Choroid plexus epithelial cell (primary cell): ENCODE results near the gene RASSF8.

Experiments used
- DNase-seq: peaks from one replicate; pipeline ENCODE4 v3.0.0-alpha.2; 2010; ENCODE audit warnings: low read depth
- H3K4me3 ChIP-seq: 2 replicates; pipeline ENCODE4 v1.5.1; 2011; ENCODE audit warnings: low read depth, mild to moderate bottlenecking, control low read depth, low read length, moderate library complexity
- CTCF ChIP-seq: conservative IDR thresholded peaks from 2 replicates; pipeline ENCODE4 v1.5.1; 2011; ENCODE audit warnings: low read depth, mild to moderate bottlenecking, control low read depth, inconsistent platforms, low read length, moderate library complexity

Gene RASSF8

DNA sequence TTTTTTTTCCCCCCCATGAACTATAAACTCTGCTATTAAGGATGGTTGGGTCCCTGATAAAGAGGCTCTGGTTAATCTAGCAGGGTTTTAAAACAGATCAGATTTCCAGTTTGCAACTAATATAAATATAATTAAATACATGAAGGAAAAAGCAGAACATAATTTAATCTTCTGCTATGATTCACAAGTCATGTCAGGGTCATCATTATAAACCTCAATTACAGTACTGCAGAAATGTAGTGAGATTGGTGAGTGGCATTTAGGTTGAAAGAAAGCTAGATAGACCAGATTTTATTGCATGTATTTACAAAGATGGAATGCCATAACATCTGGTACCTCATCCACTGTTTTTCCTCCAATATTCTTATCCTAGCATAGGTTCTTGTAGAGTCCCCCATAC is 14.5 kb upstream of the RASSF8 start:
- H3K4me3 ChIP-seq, result no peak overlapping the region
- no peak for DNase-seq
- no peak for TF ChIP-seq CTCF

DNA sequence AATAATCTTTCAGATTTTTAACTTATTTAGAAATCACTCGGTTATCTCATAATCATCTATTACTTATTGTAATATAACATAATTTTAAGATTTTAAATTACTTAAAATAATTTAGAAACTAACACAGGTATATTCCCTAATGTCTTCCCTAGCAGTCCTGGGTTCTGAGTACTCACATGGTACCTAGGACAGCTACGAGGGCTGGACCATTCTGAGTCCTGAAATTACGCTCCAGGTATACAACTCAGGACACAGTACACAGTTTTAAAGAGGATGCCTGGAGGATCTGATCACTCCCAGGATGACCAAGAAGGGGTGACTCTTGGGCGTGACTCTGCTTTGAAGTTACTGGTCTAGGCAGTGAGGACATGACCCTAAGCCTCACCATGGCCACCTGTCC is 9.1 kb upstream of the RASSF8 start:
- no peak for DNase-seq
- no peak for TF ChIP-seq CTCF
- no peak overlapping the region for H3K4me3 ChIP-seq

DNA sequence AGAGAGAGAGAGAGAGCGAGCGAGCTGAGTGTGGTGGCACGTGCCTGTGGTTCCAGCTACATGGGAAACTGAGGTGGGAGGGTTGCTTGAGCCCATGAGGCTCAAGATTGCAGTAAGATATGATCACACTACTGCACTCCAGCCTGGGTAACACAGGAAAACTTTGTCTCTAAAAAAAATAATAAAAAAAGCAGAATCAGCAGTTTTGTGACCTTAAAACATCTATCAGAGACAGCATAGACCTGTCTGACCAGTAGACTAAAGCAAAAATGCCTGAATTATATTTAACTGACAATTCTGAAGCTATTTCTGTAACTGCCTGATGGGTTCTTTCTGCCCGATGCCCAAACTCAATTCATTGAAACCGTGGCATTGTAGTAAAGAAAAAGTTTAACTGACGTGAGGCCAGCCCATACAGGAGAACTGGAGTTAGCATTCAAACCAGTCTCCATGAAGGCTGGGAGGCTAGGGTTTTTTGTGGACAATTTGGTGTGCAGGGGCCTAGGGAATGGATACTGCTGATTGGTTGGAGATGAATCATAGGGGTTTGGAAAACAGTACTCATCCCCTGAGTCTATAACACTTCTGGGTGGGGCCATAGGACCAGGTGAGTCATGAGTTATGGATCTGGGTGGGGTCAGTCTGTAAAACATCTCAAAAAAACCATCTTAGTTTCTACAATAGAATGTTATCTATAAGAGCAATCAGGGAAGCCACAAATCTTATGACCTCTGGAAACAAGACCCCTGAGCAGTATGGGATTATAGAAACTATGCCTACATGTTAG is 8.0 kb upstream of the RASSF8 start:
- no peak for TF ChIP-seq CTCF
- no peak for DNase-seq
- no peak overlapping the region for H3K4me3 ChIP-seq

- no peak for TF ChIP-seq CTCF
- DNase-seq, result peak; percentile 68
- H3K4me3 ChIP-seq, result peak overlapping the region; percentile 93
Observed at GRCh38 chr12:25957793-25958427, 572 bp upstream of the RASSF8 start.

DNA sequence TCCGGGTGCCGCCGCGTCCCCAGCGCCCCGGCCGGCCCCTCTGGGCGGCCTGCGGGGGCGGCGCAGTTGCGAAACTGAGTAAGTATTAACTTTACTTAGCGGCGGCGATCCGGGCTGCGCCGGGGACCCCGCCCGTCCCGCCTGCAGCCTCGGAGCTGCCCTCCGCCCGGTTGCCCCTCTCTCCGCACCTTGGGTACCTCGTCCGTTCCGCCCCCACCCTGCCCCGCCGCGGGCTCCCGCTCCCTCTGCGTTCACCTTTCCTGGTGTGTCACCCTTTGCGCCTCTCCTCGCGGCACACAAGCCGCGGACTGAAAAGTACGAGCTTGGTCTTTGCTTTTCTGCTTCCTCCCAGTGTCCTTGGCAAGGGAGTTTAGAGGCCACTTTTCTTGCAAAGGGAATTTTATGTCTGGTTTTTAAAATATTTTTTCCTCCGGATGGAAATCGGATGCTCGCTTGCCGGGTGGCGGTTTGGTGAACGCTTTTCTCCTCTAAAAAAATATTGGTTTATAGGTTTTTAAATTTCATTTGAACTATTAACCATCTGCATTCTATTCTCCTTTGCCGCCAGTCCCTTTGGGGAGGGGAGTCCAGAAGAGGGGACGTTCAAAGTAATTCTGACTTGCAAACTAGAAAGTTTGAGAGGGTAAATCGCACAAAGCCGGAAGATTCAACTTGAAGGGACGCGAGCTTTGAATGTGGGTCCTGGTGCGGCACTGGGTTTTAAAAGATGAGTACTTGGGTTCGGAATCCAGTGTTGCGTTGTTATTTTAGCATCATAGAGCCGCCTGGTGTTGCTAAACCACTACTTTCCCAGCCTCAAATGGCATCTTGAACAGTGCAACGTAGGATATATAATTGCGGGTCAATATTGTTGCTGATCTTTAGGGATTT is 834 bp downstream of the RASSF8 start:
- peak; percentile 92 for DNase-seq
- peak overlapping the region; percentile 93 for H3K4me3 ChIP-seq
- TF ChIP-seq CTCF, result peak; percentile 46

- DNase-seq, result peak; percentile 47
- H3K4me3 ChIP-seq, result peak overlapping the region; percentile 93
- TF ChIP-seq CTCF, result peak; percentile 44
Observed at GRCh38 chr12:25960143-25960542, 1.7 kb downstream of the RASSF8 start.
